GM06990 (cell line): ENCODE data around the gene ECSCR.

Source experiments
- DNase-seq: peaks from one replicate; pipeline ENCODE4 v3.0.0-alpha.2; 2011; ENCODE audit not compliant: insufficient read length; ENCODE audit errors: extremely low read depth
- H3K27me3 ChIP-seq: replicated peaks from 2 replicates; pipeline ENCODE4 v1.6.0; 2011; ENCODE audit warnings: low read length; ENCODE audit not compliant: control insufficient read depth, insufficient read depth
- H3K36me3 ChIP-seq: 2 replicates; pipeline ENCODE4 v1.5.1; 2011; ENCODE audit warnings: low read length; ENCODE audit not compliant: control insufficient read depth, insufficient read depth
- H3K4me3 ChIP-seq: replicated peaks from 2 replicates; pipeline ENCODE4 v1.5.1; 2011; ENCODE audit warnings: low read depth, mild to moderate bottlenecking, control low read depth, low read length
- TF ChIP-seq, protein P1 (sequence below): IDR thresholded peaks from 2 replicates; pipeline ENCODE4 v1.5.1; 2011; ENCODE audit warnings: low read length, control low read depth, mild to moderate bottlenecking, inconsistent platforms; ENCODE audit not compliant: insufficient read depth, poor library complexity, severe bottlenecking

Gene ECSCR

GRCh38 chr5:139474890-139475791 lies 12.6 kb upstream of the ECSCR start:
- H3K27me3 ChIP-seq = no peaks in the 10 kb centered on the region
- DNase-seq = no peak
- H3K36me3 ChIP-seq = no peaks in the 10 kb centered on the region; the same call in 1 of the 2 replicates
- TF ChIP-seq, protein P1, sequence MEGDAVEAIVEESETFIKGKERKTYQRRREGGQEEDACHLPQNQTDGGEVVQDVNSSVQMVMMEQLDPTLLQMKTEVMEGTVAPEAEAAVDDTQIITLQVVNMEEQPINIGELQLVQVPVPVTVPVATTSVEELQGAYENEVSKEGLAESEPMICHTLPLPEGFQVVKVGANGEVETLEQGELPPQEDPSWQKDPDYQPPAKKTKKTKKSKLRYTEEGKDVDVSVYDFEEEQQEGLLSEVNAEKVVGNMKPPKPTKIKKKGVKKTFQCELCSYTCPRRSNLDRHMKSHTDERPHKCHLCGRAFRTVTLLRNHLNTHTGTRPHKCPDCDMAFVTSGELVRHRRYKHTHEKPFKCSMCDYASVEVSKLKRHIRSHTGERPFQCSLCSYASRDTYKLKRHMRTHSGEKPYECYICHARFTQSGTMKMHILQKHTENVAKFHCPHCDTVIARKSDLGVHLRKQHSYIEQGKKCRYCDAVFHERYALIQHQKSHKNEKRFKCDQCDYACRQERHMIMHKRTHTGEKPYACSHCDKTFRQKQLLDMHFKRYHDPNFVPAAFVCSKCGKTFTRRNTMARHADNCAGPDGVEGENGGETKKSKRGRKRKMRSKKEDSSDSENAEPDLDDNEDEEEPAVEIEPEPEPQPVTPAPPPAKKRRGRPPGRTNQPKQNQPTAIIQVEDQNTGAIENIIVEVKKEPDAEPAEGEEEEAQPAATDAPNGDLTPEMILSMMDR = no peak
- H3K4me3 ChIP-seq = no peak overlapping the region

GRCh38 chr5:139473565-139473964 lies 11.0 kb upstream of the ECSCR start:
- H3K4me3 ChIP-seq = no peak overlapping the region
- no peaks in the 10 kb centered on the region; the same call in 1 of the 2 replicates for H3K36me3 ChIP-seq
- TF ChIP-seq, protein P1 = no peak
- H3K27me3 ChIP-seq = no peaks in the 10 kb centered on the region
- DNase-seq = no peak

DNA sequence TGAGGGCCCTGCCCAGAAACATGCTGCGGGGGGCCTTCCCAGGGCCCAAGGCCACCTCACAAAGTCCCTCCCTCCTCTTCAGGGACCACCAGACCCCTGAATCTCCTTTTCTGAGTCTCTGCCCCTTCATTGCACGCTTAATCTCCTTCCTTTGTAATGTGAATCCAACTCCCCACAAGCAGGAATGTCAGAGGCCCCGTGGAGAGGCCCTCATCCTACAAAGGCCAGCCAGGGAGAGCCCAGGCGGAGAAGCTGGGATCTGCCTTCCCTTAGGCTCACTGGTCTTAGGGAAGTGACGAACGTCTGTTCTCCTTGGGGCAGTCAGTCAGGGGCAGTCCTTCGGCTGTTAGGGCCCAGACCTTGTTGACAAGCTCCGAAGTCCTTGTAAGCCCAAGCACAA lies 10.6 kb upstream of the ECSCR start:
- DNase-seq = no peak
- no peak overlapping the region for H3K4me3 ChIP-seq
- no peaks in the 10 kb centered on the region for H3K27me3 ChIP-seq
- TF ChIP-seq, protein P1 = no peak
- no peaks in the 10 kb centered on the region; the same call in 1 of the 2 replicates for H3K36me3 ChIP-seq

GRCh38 chr5:139472386-139473030 lies 10.0 kb upstream of the ECSCR start:
- TF ChIP-seq, protein P1 = no peak

DNA sequence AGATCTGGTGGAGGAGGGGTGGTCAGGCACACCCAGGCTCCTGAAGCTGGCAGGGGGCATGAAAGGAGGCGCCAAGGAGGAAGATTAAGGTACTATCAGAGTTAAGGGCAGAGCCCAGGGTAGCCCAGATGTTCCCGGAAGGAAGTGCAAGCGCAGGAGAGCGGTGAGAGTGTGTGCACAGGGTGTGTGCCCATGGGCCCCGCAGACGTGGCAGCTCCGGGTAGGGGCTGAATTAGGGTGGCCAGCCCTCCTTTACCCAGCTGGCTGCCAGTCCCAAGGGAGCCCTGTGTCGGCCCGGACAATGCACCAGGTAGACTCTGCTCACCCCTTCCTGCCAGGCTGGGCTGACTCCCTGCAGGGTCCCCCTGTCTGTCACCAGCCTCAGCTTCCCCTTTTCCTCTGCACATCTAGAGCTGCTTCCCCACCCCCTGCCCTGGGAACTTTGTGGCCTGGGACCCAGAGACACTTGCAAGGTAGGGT lies 8.3 kb upstream of the ECSCR start, which contains the start of gene SMIM33:
SMIM33 (plus strand) TSS at position 184 of the 480 bp plus-strand sequence; CDS start at position 302, 118 bp downstream.
- Histone ChIP-seq H3K27me3 (no peaks in the 10 kb centered on the region), H3K36me3 (no peaks in the 10 kb centered on the region; the same call in 1 of the 2 replicates), H3K4me3 (no peak within 1 kb of the TSS)
- TF ChIP-seq, protein P1 = no peak
- no peak for DNase-seq

More at GRCh38 chr5:139472386-139473030, 10.0 kb upstream of the ECSCR start:
- H3K4me3 ChIP-seq = no peak overlapping the region
- H3K36me3 ChIP-seq = no peaks in the 10 kb centered on the region; the same call in 1 of the 2 replicates
- H3K27me3 ChIP-seq = no peaks in the 10 kb centered on the region
- DNase-seq = no peak
